Diencephalon (tissue), 1 donor: Measurements from ENCODE around the gene LAYN. TPM values are rescaled to one million over a fixed set of nuclear protein-coding genes. Genes with fewer than 3 reads are reported as not detected.

ENCODE experiments used
- small RNA-seq: library from RNA; depleted of rRNA; stranded (forward); fragments of <200 nt; gene quantifications from one replicate; pipeline ENCODE3, GENCODE V24; 2014
- total RNA-seq: library from RNA; depleted of rRNA; stranded (reverse); fragments of >200 nt; gene quantifications from one replicate; pipeline ENCODE4 v1.2.3, GENCODE V29; 2014

The LAYN gene, protein sequence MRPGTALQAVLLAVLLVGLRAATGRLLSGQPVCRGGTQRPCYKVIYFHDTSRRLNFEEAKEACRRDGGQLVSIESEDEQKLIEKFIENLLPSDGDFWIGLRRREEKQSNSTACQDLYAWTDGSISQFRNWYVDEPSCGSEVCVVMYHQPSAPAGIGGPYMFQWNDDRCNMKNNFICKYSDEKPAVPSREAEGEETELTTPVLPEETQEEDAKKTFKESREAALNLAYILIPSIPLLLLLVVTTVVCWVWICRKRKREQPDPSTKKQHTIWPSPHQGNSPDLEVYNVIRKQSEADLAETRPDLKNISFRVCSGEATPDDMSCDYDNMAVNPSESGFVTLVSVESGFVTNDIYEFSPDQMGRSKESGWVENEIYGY
- 2.5 TPM for total RNA-seq

DNA sequence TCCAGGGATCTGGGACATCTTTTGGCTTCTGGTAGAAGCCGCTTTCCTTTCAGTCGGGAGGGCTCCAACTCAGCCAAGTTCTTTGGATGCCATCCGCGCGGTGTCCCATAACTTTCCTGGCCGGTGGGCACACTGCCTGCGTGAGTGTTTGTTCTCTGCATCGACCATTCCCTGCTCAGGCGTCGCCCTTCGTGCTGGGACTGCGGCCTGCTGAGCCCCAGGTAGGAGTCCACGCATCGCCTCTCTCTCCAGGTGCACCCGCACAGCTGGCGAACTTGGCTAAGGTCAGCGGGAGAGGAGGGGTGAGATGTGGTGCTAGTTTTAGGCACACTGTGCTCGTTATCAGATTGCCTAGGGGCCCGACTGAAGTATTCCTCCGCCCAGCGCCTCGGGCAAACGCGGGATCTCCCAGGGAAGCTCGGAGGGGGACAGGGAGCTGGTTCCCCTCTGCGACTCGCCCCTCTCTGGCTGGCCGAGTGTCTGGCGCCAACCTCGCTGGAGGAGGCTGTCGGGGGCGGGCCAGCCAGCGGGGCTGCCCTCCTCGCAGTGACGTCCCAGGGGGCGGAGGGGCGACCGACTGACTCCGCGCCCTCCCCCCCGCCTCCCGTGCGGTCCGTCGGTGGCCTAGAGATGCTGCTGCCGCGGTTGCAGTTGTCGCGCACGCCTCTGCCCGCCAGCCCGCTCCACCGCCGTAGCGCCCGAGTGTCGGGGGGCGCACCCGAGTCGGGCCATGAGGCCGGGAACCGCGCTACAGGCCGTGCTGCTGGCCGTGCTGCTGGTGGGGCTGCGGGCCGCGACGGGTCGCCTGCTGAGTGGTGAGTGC, at the start of gene LAYN:
Gene LAYN, plus strand, starts transcription at position 607 of the 823 bp plus-strand sequence. Its CDS starts 124 bp downstream, at position 731.

DNA sequence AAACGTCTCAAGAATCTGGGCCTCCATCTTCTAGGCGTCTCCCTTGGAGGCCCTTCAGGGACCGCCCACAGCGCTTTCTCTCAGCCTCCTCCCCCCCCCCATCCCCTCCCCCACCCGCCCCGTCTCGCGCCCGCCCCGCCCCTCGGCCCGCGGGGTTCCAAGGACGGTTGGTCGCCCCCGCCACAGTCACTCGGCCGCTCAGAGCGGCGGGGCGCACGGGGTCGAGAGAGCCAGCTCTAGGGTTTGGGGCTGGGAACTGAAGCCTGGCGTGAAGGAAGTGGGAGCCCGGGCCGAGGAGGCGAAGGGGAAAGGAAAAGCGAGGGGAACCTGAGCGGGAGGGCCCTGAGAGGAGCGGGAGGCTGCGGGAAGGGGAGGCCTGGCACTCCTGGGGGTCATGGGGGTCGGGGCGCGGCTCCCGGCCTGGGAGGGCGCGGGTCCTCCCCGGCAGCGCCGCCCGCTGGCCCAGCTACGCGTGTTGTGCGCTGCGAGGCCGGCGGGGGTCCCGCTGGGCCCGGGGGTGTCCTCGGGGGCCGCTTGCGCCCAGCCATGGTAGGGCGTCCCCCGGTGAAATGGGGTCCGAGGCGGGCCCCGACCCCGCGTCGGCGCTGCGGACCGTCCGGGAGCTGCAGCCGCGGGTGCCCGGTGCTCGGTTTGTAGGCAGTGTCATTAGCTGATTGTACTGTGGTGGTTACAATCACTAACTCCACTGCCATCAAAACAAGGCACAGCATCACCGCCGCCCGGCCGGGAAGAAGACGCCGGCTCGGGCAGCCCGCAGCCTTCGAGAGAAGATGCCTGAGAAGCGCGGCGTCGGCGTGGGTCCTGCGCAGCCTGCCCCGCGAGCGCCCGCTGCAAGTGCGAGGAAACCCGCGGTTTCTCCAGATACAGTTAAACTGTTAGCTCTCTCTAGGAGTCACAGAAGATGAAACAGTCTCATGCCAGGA, 28.0 kb upstream of the LAYN start, which contains the start of gene BTG4:
Gene BTG4, minus strand, starts transcription at position 91 of the 944 bp plus-strand sequence. CDS start 13,610 bp downstream, outside the sequence.

DNA sequence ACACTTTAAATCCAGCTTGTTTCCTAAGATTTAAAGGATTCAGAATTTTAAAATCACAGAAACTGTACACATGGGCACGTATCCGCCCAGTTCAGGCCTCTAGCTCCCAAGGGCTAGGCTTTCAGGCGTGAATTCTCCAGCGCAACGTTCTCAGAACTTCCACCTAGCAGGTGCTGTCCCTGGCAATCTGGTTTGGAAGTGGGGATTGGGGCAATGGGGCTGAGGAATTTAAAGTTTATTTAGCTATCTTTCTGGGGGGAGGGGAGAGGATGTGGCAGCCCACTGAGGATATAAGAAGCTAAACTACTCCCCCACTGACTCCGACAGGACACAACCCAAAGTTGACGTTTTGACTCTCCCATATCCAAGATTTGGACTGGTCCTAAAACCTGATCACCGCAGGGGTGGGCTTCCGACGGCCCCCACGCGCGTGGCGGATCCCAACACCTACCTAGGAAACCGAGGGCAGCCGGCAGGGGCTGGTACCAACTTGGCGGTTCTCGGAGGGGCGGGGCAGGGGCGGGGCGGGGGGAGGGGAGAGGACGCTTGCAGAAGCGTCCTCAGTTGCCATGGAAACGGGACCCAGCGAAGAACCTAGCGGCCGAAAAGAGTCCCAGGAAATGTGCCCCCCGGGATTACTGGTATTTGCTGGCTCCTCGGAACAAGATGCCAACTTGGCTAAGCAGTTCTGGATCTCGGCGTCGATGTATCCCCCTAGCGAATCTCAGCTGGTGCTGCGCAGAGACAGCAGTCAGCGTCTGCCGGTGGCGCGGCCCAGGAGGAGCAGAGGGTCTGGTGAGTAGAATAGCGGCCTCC, 26.1 kb upstream of the LAYN start, which contains the start of gene HOATZ:
Gene HOATZ, plus strand, starts transcription at position 563 of the 816 bp plus-strand sequence. Its CDS starts 7 bp downstream, at position 570.

DNA sequence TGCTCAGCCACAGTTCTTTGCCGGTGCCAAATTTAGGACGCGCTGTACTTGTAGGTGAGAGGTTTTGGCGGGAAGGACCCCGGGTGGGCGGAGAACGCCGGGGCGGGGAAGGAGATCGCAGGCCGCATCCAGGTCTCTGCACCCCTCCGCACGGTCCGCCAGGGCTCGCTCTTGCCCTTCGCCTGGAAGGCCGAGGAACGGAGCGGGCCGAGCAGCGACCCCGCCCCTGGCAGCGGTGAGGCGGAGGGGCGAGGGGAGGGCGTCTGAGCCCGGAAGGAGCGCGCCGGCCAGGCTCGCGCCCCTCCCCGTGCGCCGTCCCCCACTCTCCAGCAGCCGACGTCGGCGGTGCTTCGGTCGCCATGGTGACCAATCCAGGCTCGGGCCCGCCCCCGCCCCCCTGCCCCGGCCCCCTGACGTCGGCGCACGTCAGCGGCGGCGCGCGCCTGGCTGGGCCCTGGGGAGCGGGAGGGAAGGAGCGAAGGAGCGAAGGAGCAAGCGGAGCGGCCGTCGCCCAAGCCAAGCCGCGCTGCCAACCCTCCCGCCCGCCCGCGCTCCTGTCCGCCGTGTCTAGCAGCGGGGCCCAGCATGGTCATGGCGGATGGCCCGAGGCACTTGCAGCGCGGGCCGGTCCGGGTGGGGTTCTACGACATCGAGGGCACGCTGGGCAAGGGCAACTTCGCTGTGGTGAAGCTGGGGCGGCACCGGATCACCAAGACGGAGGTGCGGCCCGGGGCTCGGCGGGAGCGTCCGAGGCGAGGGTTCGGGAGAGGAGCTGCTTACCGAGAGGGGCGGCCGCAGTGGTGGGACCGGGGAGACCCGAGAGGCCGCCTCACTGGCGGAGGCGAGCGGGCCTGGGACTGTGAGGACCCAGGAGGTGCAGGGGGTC, 61.7 kb downstream of the LAYN start, which contains the start of gene SIK2:
Gene SIK2, plus strand, starts transcription at position 471 of the 886 bp plus-strand sequence. Its CDS starts 115 bp downstream, at position 586.

Small RNA genes within 50 kb of the gene (small RNA-seq; reads per million reads assigned to genes)
- 14.3 reads per million, percentile 94 among the genes with 10 or more reads in this experiment for gene MIR34B
- gene MIR34C: 97.1 reads per million, percentile 97 among the genes with 10 or more reads in this experiment

Other genes starting within 250 kb of the LAYN start
- gene POU2AF3, start 242.2 kb upstream of the LAYN start, total RNA-seq: 0.69 TPM
- 0.46 TPM for gene POU2AF1, start 161.4 kb upstream of the LAYN start, total RNA-seq
- gene BTG4, start 28.3 kb upstream of the LAYN start, total RNA-seq: not detected
- 7.2 TPM for gene HOATZ, start 25.9 kb upstream of the LAYN start, total RNA-seq
- 21.9 TPM for gene SIK2, start 61.7 kb downstream of the LAYN start, total RNA-seq
- gene PPP2R1B, start 225.7 kb downstream of the LAYN start, total RNA-seq: 16.1 TPM